Measurements from ENCODE around the gene LETM1. TPM values are rescaled to one million over a fixed set of nuclear protein-coding genes. Genes with fewer than 3 reads are reported as not detected.
"Not testable (repeated sequence)": the region's sequence is repeated elsewhere in the genome, so short reads cannot be mapped to it uniquely, and the experiment has no call there.

The LETM1 gene
- total and polyA plus RNA-seq, 8 donors: 5.3 to 255 (median 52.1) TPM

GRCh38 chr4:1851575-1852410 is 4.2 kb downstream of the LETM1 start:
- intact Hi-C loops (cut with DNase I; ENCODE audit: low total_unique reads): no loop called here
- 58 to 69% (median 63%) methylated on average over 15 to 16 of the region's 16 CpGs for whole genome bisulfite sequencing, 5 donors

GRCh38 chr4:1851160-1851559 is 4.8 kb downstream of the LETM1 start:
- Histone ChIP-seq H3K4me3 (no peak overlapping the region), H3K4me1 (peaks cover 33 to 54% (median 47%) of the 10 kb centered on the region in 4 donors), H3K36me3 (peaks cover 8 to 30% (median 24%) of the 10 kb centered on the region in 4 donors), H3K9me3 (no peaks in the 10 kb centered on the region), H3K27me3 (no peaks in the 10 kb centered on the region), H3K27ac (peak overlapping the region in 2 of 5 donors; percentile 27 to 28)
- TF ChIP-seq EP300 (IDR thresholded peaks at IDR 0.05) (no peak), POLR2A (IDR thresholded peaks at IDR 0.05) (no peak), CTCF (IDR thresholded peaks at IDR 0.05) (no peak), POLR2AphosphoS5 (IDR thresholded peaks at IDR 0.05) (no peak)
- DNase-seq: no peak
- intact Hi-C loops (cut with DNase I; ENCODE audit: low total_unique reads): no loop called here
- WGBS, 5 donors: 40 to 70% (median 46%) methylated on average over 11 of the region's 11 CpGs

More at GRCh38 chr4:1851575-1852410, 4.2 kb downstream of the LETM1 start:
- Histone ChIP-seq H3K27me3 (no peaks in the 10 kb centered on the region), H3K9me3 (no peaks in the 10 kb centered on the region), H3K4me1 (peaks cover 33 to 57% (median 52%) of the 10 kb centered on the region in 4 donors), H3K36me3 (peaks cover 2 to 24% (median 18%) of the 10 kb centered on the region in 4 donors), H3K4me3 (no peak overlapping the region), H3K27ac (peak overlapping the region in 3 of 5 donors; percentile 26 to 51 (median 27))
- DNase-seq: peak in 1 of 2 donors; percentile 57
- TF ChIP-seq POLR2A (IDR thresholded peaks at IDR 0.05) (no peak), CTCF (IDR thresholded peaks at IDR 0.05) (no peak), POLR2AphosphoS5 (IDR thresholded peaks at IDR 0.05) (no peak), EP300 (IDR thresholded peaks at IDR 0.05) (no peak)

- Histone ChIP-seq H3K27me3 (no peaks in the 10 kb centered on the region), H3K27ac (no peak overlapping the region), H3K9me3 (no peaks in the 10 kb centered on the region), H3K4me3 (no peak overlapping the region), H3K4me1 (peaks cover 32 to 53% (median 44%) of the 10 kb centered on the region in 4 donors), H3K36me3 (peaks cover 12 to 39% (median 32%) of the 10 kb centered on the region in 4 donors)
- DNase-seq: no peak
- intact Hi-C loops (cut with DNase I; ENCODE audit: low total_unique reads): no loop called here
- TF ChIP-seq POLR2A (IDR thresholded peaks at IDR 0.05) (no peak), POLR2AphosphoS5 (IDR thresholded peaks at IDR 0.05) (no peak), CTCF (IDR thresholded peaks at IDR 0.05) (no peak), EP300 (IDR thresholded peaks at IDR 0.05) (no peak)
- whole genome bisulfite sequencing, 5 donors: 80 to 90% (median 88%) methylated on average over 5 to 10 of the region's 10 CpGs
Measured at GRCh38 chr4:1850276-1850675, 5.7 kb downstream of the LETM1 start.

- Histone ChIP-seq H3K4me3 (no peak overlapping the region), H3K27me3 (no peaks in the 10 kb centered on the region), H3K36me3 (peaks cover 27 to 75% (median 67%) of the 10 kb centered on the region in 4 donors), H3K9me3 (no peaks in the 10 kb centered on the region), H3K27ac (no peak overlapping the region), H3K4me1 (peaks cover 7 to 34% (median 21%) of the 10 kb centered on the region in 4 donors)
- intact Hi-C loops (cut with DNase I; ENCODE audit: low total_unique reads): no loop called here
- peak in 1 of 2 donors; percentile 2 for DNase-seq
- WGBS, 5 donors: 93 to 100% (median 94%) methylated on average over 2 of the region's 2 CpGs
- TF ChIP-seq EP300 (IDR thresholded peaks at IDR 0.05) (no peak), POLR2AphosphoS5 (IDR thresholded peaks at IDR 0.05) (no peak), POLR2A (IDR thresholded peaks at IDR 0.05) (no peak), CTCF (IDR thresholded peaks at IDR 0.05) (no peak)
Measured at GRCh38 chr4:1846580-1846979, 9.4 kb downstream of the LETM1 start.

GRCh38 chr4:1844618-1845017 is 11.3 kb downstream of the LETM1 start:
- Histone ChIP-seq H3K36me3 (peaks cover 43 to 95% (median 86%) of the 10 kb centered on the region in 4 donors), H3K4me1 (peaks cover 0 to 21% (median 10%) of the 10 kb centered on the region in 4 donors)
- intact Hi-C loops (cut with DNase I; ENCODE audit: low total_unique reads); H3K4me3 ChIP-seq; H3K27ac ChIP-seq; H3K27me3 ChIP-seq; DNase-seq; H3K9me3 ChIP-seq: not testable (repeated sequence)
- 92 to 98% (median 96%) methylated on average over 8 to 10 of the region's 10 CpGs for WGBS, 5 donors

All from stomach (tissue), 9 donors.